OCI-LY3 (cell line): ENCODE data around the gene PWWP3B.

Source experiments
- H2AFZ ChIP-seq: fragments of 200-600, 300-600 bp; shearing (Covaris generic); 2 replicates; pipeline ENCODE4 v1.6.0; 2014; ENCODE audit warnings: antibody characterized with exemption, low read depth, low read length
- H3K27ac ChIP-seq: fragments of 200-600, 300-600 bp; sonication (generic); 2 replicates; pipeline ENCODE4 v1.5.1; 2014; ENCODE audit warnings: mild to moderate bottlenecking, low read length, moderate library complexity, mixed read lengths
- H3K27me3 ChIP-seq: fragments of 200-600, 300-600 bp; sonication (generic); 2 replicates; pipeline ENCODE4 v1.6.1; 2014; ENCODE audit warnings: low read depth, low read length, mixed read lengths
- H3K36me3 ChIP-seq: fragments of 200-600, 300-600 bp; sonication (generic); replicated peaks from 2 replicates; pipeline ENCODE3; 2014; ENCODE audit warnings: low read depth, low read length, mixed read lengths
- H3K4me1 ChIP-seq: fragments of 300-600, 200-600 bp; sonication (generic); 2 replicates; pipeline ENCODE4 v1.6.1; 2014; ENCODE audit warnings: low read length, mixed read lengths
- H3K4me2 ChIP-seq: fragments of 200-600, 300-600 bp; sonication (generic); 2 replicates; pipeline ENCODE4 v1.6.1; 2014; ENCODE audit warnings: low read length, mixed read lengths
- H3K4me3 ChIP-seq: fragments of 300-600, 200-600 bp; sonication (generic); 2 replicates; pipeline ENCODE4 v1.5.1; 2014; ENCODE audit warnings: antibody characterized with exemption, mild to moderate bottlenecking, low read length, moderate library complexity
- H3K79me2 ChIP-seq: fragments of 300-600, 200-600 bp; shearing (Covaris generic); 2 replicates; pipeline ENCODE4 v1.6.1; 2014; ENCODE audit warnings: mild to moderate bottlenecking, low read length, mixed read lengths
- H3K9ac ChIP-seq: fragments of 300-600, 200-600 bp; shearing (Covaris generic); 2 replicates; pipeline ENCODE4 v1.6.0; 2014; ENCODE audit warnings: mild to moderate bottlenecking, low read length, moderate library complexity
- H3K9me3 ChIP-seq: fragments of 200-600, 300-600 bp; shearing (Covaris generic); 2 replicates; pipeline ENCODE4 v1.6.1; 2014; ENCODE audit warnings: low read length, mixed read lengths; ENCODE audit not compliant: insufficient read depth
- H4K20me1 ChIP-seq: fragments of 200-600, 300-600 bp; sonication (generic); 2 replicates; pipeline ENCODE4 v1.6.1; 2016; ENCODE audit warnings: low read length, mixed read lengths; ENCODE audit not compliant: insufficient read depth
- EZH2phosphoT487 ChIP-seq: fragments of 200-600 bp; shearing (Covaris generic); IDR thresholded peaks from 2 replicates; pipeline ENCODE4 v1.6.1; 2018; ENCODE audit warnings: antibody characterized with exemption, mixed run types, low read depth
- TF ChIP-seq, protein P1 (sequence below): fragments of 200-600, 300-600 bp; sonication (generic); IDR thresholded peaks from 2 replicates; pipeline ENCODE4 v1.5.1; 2014; ENCODE audit warnings: antibody characterized with exemption, low read length, low read depth

PWWP3B gene

DNA sequence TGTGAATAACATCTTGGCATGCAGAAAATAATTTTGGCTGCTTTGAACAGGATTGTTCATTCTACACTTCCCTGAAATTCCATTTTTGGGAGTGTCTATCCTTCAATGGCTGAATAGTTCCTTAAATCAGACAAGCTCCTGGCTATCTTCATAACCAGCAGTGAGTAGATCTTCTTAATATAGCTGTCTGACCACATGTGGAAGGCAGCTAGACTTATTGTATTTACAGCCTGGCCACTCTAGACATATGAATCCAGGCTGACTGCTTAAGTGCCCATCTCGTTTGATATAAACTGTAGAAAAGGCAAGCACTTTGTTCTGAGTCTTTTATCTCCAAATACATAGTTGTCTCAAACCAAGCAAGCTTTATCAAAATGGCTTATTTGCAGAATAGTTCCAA is 40.0 kb downstream of the PWWP3B start:
- Histone ChIP-seq H2AFZ (no peak overlapping the region), H3K36me3 (no peaks in the 10 kb centered on the region), H3K27me3 (no peaks in the 10 kb centered on the region), H4K20me1 (no peaks in the 10 kb centered on the region), H3K9ac (no peak overlapping the region), H3K4me1 (no peaks in the 10 kb centered on the region), H3K27ac (no peak overlapping the region), H3K9me3 (no peaks in the 10 kb centered on the region), H3K79me2 (no peaks in the 10 kb centered on the region), H3K4me3 (no peak overlapping the region), H3K4me2 (no peak overlapping the region)
- no peak for TF ChIP-seq EZH2phosphoT487
- TF ChIP-seq, protein P1, sequence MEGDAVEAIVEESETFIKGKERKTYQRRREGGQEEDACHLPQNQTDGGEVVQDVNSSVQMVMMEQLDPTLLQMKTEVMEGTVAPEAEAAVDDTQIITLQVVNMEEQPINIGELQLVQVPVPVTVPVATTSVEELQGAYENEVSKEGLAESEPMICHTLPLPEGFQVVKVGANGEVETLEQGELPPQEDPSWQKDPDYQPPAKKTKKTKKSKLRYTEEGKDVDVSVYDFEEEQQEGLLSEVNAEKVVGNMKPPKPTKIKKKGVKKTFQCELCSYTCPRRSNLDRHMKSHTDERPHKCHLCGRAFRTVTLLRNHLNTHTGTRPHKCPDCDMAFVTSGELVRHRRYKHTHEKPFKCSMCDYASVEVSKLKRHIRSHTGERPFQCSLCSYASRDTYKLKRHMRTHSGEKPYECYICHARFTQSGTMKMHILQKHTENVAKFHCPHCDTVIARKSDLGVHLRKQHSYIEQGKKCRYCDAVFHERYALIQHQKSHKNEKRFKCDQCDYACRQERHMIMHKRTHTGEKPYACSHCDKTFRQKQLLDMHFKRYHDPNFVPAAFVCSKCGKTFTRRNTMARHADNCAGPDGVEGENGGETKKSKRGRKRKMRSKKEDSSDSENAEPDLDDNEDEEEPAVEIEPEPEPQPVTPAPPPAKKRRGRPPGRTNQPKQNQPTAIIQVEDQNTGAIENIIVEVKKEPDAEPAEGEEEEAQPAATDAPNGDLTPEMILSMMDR: no peak
